GM21515 (cell line): ENCODE results near the gene NCEH1.
"Not testable (repeated sequence)": the region's sequence is repeated elsewhere in the genome, so short reads cannot be mapped to it uniquely, and the experiment has no call there.

ENCODE experiments used
- ATAC-seq: cut with Tn5 transposase; IDR thresholded peaks from one replicate; pipeline ENCODE4 v1.9.1; 2021; ENCODE audit not compliant: unreplicated experiment

The NCEH1 gene

GRCh38 chr3:172707967-172708366 is 2.9 kb downstream of the NCEH1 start:
- no peak for ATAC-seq

- ATAC-seq: no peak
Observed at GRCh38 chr3:172707030-172707429, 3.8 kb downstream of the NCEH1 start.

GRCh38 chr3:172705170-172705569 is 5.7 kb downstream of the NCEH1 start:
- no peak for ATAC-seq

- no peak for ATAC-seq
Observed at GRCh38 chr3:172704001-172704400, 6.9 kb downstream of the NCEH1 start.

- not testable (repeated sequence) for ATAC-seq
Observed at GRCh38 chr3:172702731-172703130, 8.1 kb downstream of the NCEH1 start.

GRCh38 chr3:172702256-172702655 is 8.6 kb downstream of the NCEH1 start:
- no peak for ATAC-seq

- ATAC-seq: no peak
Observed at GRCh38 chr3:172701751-172702150, 9.1 kb downstream of the NCEH1 start.

GRCh38 chr3:172700936-172701455 is 9.9 kb downstream of the NCEH1 start:
- no peak for ATAC-seq

GRCh38 chr3:172700256-172700655 is 10.6 kb downstream of the NCEH1 start:
- no peak for ATAC-seq

GRCh38 chr3:172699031-172699430 is 11.8 kb downstream of the NCEH1 start:
- ATAC-seq: no peak

- no peak for ATAC-seq
Observed at GRCh38 chr3:172698631-172699030, 12.2 kb downstream of the NCEH1 start.

- ATAC-seq: no peak
Observed at GRCh38 chr3:172697558-172697957, 13.3 kb downstream of the NCEH1 start.

- ATAC-seq: no peak
Observed at GRCh38 chr3:172696357-172696756, 14.5 kb downstream of the NCEH1 start.

GRCh38 chr3:172694573-172695246 is 16.2 kb downstream of the NCEH1 start:
- no peak for ATAC-seq

- ATAC-seq: peak; percentile 85
Observed at GRCh38 chr3:172692751-172693338, 18.0 kb downstream of the NCEH1 start.

- no peak for ATAC-seq
Observed at GRCh38 chr3:172690936-172691335, 19.9 kb downstream of the NCEH1 start.

- no peak for ATAC-seq
Observed at GRCh38 chr3:172688588-172688987, 22.3 kb downstream of the NCEH1 start.

- no peak for ATAC-seq
Observed at GRCh38 chr3:172687501-172687900, 23.4 kb downstream of the NCEH1 start.

- ATAC-seq: no peak
Observed at GRCh38 chr3:172685331-172686214, 25.3 kb downstream of the NCEH1 start.

GRCh38 chr3:172680684-172681083 is 30.2 kb downstream of the NCEH1 start:
- ATAC-seq: no peak

GRCh38 chr3:172679599-172679998 is 31.3 kb downstream of the NCEH1 start:
- no peak for ATAC-seq

GRCh38 chr3:172678068-172678467 is 32.8 kb downstream of the NCEH1 start:
- no peak for ATAC-seq
